GM12892 (cell line): ENCODE data around the gene KRTAP5-5.

Source experiments
- POLR2A ChIP-seq: IDR thresholded peaks from 2 replicates; pipeline ENCODE4 v1.6.1; 2011; ENCODE audit warnings: low read depth, low read length, control low read depth
- POLR2AphosphoS5 ChIP-seq: IDR thresholded peaks from 2 replicates; pipeline ENCODE4 v1.6.1; 2011; ENCODE audit warnings: low read depth, low read length, control low read depth
- TAF1 ChIP-seq: IDR thresholded peaks from 2 replicates; pipeline ENCODE4 v1.6.1; 2011; ENCODE audit warnings: low read depth, mild to moderate bottlenecking, control low read depth, low read length, borderline replicate concordance

- TF ChIP-seq POLR2A (no peak), POLR2AphosphoS5 (no peak), TAF1 (no peak)
Observed at GRCh38 chr11:1660111-1660867, 30.7 kb downstream of the KRTAP5-5 start.
